Activated naive CD4-positive, alpha-beta T cell treated with anti-CD3 and anti-CD28 coated beads, Interleukin-2, amount 50 U/mL, for 72 hours (primary cell): ENCODE results near the gene IZUMO3. TPM values are rescaled to one million over a fixed set of nuclear protein-coding genes. Genes with fewer than 3 reads are reported as not detected.
"Not testable (repeated sequence)": the region's sequence is repeated elsewhere in the genome, so short reads cannot be mapped to it uniquely, and the experiment has no call there.

ENCODE experiments used
- ATAC-seq, 2 donors: fragments of 150-1000 bp; cut with Tn5 transposase; 2 replicates each; pipeline ENCODE4 v1.10.0; 2021; ENCODE audit warnings: mild to moderate bottlenecking in 2 of 2, moderate library complexity in 2 of 2
- DNase-seq, 2 donors: peaks; one replicate each; pipeline ENCODE4 v3.0.0; 2021 to 2022; ENCODE audit warnings: low spot score in 2 of 2
- H3K27ac Mint-ChIP-seq, 2 donors: one replicate each; pipeline ENCODE4 v1.8.0; 2022; ENCODE audit warnings: mild to moderate bottlenecking in 2 of 2, mixed read lengths in 2 of 2
- H3K36me3 Mint-ChIP-seq, 2 donors: one replicate each; pipeline ENCODE4 v1.8.0; 2022; ENCODE audit warnings: mixed read lengths in 2 of 2
- H3K9me3 Mint-ChIP-seq, 2 donors: one replicate each; pipeline ENCODE4 v1.8.0; 2022; ENCODE audit warnings: mixed read lengths in 2 of 2
- total RNA-seq, 2 donors: library from RNA; stranded (reverse); gene quantifications; one replicate each; pipeline ENCODE4 v1.2.3, GENCODE V29; 2022

IZUMO3 gene, protein sequence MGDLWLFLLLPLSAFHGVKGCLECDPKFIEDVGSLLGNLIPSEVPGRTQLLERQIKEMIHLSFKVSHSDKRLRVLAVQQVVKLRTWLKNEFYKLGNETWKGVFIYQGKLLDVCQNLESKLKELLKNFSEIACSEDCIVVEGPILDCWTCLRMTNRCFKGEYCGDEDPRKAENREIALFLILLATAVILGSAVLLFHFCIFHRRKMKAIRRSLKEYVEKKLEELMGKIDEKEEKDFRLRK
- total RNA-seq: not detected

- Mint-ChIP-seq H3K36me3 (no peaks in the 10 kb centered on the region), H3K9me3 (peaks cover 30 to 36% of the 10 kb centered on the region in 2 donors), H3K27ac (no peak within 1 kb of the TSS)
- no peak for DNase-seq
- ATAC-seq: no peak
These were observed at the start of gene IZUMO3 for GRCh38 chr9:24545847-24546522. IZUMO3 (minus strand) TSS chr9:24545897; CDS start chr9:24545649, 248 bp downstream.

- no peak for DNase-seq
- H3K27ac Mint-ChIP-seq: no peak overlapping the region
- ATAC-seq: no peak
- peaks cover 13 to 26% of the 10 kb centered on the region in 2 donors for H3K9me3 Mint-ChIP-seq
- no peaks in the 10 kb centered on the region for H3K36me3 Mint-ChIP-seq
These were observed 48.6 kb upstream of the IZUMO3 start for GRCh38 chr9:24594234-24594850.

DNA sequence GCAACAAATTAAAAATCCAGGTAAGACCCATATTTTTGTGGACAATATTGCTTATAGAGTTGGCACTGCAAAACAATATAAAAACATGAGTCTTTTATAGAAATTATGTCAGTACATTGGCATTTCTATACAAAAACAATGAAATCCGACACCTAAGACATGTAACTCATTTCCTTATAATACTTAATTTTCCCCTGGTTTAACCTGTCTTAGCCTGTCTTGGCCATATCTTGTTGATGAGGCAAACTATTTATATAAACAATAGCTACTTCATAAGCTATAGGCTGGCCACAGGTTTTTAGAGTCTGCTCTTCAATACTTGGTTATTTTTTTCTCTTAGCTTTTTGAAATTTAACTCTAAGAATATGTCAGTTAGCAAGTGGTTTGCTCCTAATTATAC, 44.7 kb upstream of the IZUMO3 start:
- DNase-seq: no peak
- no peak for ATAC-seq
- Mint-ChIP-seq H3K36me3 (no peaks in the 10 kb centered on the region), H3K9me3 (peaks cover 4 to 13% of the 10 kb centered on the region in 2 donors), H3K27ac (no peak overlapping the region)

DNA sequence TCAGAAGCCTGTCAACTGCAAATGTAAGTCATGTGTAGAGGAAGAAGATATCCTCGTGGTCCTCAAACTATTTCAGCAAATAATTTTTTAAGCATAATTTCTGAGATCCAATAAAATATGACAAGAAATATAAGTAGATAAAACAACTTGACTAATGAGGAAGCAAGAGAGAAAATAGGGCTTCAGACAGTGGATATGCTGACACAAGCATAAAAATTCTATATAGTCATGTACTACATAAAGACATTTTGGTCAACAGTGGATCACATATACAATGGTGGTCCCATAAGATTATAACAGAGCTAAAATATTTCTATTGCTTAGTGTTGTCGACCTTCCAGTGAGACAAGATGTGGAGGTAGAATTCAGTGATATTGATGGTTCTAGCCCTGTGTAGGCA, 42.2 kb upstream of the IZUMO3 start:
- ATAC-seq (no peak), DNase-seq (no peak)
- no peaks in the 10 kb centered on the region for H3K36me3 Mint-ChIP-seq
- no peak overlapping the region for H3K27ac Mint-ChIP-seq
- peaks cover 5 to 9% of the 10 kb centered on the region in 2 donors for H3K9me3 Mint-ChIP-seq

DNA sequence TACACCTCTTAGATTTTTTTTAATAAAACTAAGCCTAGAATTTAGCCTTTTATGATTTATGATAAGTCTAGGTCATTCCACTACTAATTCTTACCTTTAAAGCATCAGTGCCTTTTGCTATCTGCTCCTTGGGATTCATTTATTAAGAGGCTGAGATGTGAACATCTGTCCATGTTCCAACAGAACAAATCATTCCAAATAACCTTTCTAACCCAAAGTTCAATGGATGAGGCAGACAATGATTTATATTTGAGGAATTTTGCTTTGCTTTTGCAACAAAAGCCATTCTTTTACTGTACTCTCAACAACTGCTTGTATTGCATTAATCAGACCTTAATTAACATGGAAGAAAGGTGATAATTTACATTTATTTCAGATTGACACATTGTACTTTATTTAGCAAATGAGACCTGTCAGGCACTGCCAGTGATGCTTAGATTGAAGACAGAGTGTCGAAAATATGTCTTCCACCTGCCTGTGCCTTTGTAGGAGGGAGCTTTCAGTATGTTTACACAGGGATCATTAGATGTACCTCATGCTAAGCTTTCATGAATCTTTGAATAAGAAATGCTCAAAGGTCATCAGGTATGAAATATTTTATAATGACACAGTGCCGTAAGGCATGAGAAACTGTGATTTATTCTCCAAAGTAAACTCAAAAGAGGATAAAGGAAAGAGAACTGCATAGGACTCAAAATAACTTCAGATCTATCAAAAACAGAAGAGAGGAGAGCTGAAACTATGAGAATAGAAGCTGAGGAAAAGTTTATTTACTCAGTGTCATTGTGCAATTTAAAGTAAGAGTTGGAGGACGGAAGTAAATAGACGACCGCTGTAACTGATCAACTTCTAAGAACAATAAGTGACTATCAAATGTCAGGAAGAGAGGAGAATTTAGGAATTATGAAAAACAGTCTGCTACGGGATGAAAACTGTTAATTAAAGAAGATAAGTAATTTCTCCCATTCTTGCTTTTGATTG, 36.7 kb upstream of the IZUMO3 start:
- H3K36me3 Mint-ChIP-seq: peaks cover 0 to 7% of the 10 kb centered on the region in 2 donors

DNA sequence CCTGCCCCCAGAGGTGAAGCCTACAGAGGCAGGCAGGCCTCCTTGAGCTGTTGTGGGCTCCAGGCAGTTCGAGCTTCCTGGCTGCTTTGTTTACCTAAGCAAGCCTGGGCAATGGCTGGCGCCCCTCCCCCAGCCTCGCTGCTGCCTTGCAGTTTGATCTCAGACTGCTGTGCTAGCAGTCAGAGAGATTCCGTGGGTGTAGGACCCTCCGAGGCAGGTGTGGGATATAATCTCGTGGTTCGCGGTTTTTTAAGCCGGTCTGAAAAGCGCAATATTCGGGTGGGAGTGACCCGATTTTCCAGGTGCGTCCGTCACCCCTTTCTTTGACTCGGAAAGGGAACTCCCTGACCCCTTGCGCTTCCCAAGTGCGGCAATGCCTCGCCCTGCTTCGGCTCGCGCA, 34.3 kb upstream of the IZUMO3 start:
- not testable (repeated sequence) for DNase-seq, ATAC-seq, H3K36me3 Mint-ChIP-seq, H3K27ac Mint-ChIP-seq, H3K9me3 Mint-ChIP-seq

More for the DNA sequence above, 36.7 kb upstream of the IZUMO3 start:
- ATAC-seq: no peak
- DNase-seq: no peak
- H3K27ac Mint-ChIP-seq: no peak overlapping the region
- H3K9me3 Mint-ChIP-seq: peaks cover 10 to 11% of the 10 kb centered on the region in 2 donors

DNA sequence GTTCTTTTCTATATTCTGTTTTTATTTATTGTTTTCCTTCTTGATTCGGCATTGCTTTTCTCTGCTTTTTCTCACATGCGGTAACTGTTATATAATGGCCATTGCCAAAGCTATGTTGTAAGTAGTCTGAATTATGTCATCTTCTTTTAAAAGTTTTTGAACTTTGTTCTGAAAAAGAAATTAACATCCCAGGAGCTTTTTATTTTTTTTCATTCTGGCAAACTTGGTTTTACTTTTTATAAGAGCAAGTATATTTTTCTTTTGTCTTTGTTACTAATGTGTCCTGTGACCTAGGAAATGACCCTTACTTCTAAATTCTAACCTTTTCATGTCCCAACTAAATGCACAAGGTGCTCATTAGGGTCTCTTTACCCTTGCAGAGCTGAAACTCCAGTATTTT, 26.7 kb upstream of the IZUMO3 start:
- Mint-ChIP-seq H3K36me3 (no peaks in the 10 kb centered on the region), H3K9me3 (peaks cover 9 to 19% of the 10 kb centered on the region in 2 donors), H3K27ac (no peak overlapping the region)
- ATAC-seq (no peak), DNase-seq (no peak)

- peaks cover 0 to 4% of the 10 kb centered on the region in 2 donors for H3K36me3 Mint-ChIP-seq
- H3K9me3 Mint-ChIP-seq: peaks cover 32% of the 10 kb centered on the region in 2 donors
- DNase-seq (no peak), ATAC-seq (no peak)
- no peak overlapping the region for H3K27ac Mint-ChIP-seq
These were observed 16.3 kb upstream of the IZUMO3 start for GRCh38 chr9:24561957-24562356.

GRCh38 chr9:24553183-24553552, 7.5 kb upstream of the IZUMO3 start:
- no peak for ATAC-seq
- no peaks in the 10 kb centered on the region for H3K36me3 Mint-ChIP-seq
- DNase-seq: no peak
- H3K27ac Mint-ChIP-seq: no peak overlapping the region
- H3K9me3 Mint-ChIP-seq: peaks cover 6 to 16% of the 10 kb centered on the region in 2 donors

DNA sequence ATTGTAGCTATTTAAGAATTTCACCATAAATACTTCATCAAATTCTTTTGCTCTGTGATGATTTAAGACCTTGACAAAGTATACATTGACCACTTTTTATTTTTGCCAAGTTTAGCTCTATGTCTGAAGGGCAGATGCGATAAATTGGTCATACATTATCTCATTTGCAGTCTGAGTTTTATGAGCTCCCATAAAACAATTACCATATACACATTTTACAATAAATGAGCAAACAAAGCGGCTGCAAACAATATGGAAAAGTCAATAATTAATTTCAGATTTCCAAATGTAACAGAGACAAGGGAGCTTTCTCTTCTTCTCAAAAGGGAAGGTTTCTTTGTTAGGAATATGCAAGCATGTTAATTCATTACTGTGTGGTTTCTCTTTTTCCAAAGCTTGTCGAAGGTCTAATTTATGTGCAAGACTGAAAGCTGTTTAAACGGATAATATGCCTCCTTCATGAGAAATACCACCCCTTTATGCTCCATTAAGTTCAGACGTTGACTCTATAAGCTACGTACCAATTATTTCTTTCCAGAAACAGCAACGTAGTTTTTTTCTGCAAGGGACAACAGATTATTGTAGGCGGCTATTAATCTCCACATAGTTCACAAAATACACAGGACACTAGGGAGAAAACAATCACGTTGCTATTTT, 7.0 kb upstream of the IZUMO3 start:
- H3K9me3 Mint-ChIP-seq: peaks cover 6 to 16% of the 10 kb centered on the region in 2 donors
- H3K36me3 Mint-ChIP-seq: no peaks in the 10 kb centered on the region
- DNase-seq (no peak), ATAC-seq (no peak)
- H3K27ac Mint-ChIP-seq: no peak overlapping the region

DNA sequence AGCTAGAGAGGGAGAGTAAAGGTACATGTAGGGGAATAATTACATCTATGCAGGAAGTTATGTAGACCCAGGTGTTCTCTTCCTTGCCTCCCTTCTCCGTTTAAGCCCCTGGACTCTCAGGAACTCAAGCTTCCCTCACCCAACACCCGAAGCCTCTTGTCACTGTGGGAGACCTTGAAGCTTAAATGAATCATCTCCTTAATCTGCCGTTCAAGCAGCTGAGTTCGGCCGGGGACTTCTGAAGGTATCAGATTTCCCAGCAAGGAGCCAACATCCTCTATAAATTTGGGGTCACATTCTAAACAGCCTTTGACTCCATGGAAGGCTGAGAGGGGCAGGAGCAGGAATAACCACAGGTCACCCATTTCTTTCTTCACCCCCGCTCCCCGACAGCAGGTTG, 412 bp downstream of the IZUMO3 start:
- Mint-ChIP-seq H3K27ac (no peak overlapping the region), H3K36me3 (no peaks in the 10 kb centered on the region), H3K9me3 (peaks cover 30 to 36% of the 10 kb centered on the region in 2 donors)
- ATAC-seq (no peak), DNase-seq (no peak)

- no peak for ATAC-seq
- DNase-seq: no peak
- peaks cover 0 to 5% of the 10 kb centered on the region in 2 donors for H3K36me3 Mint-ChIP-seq
- H3K27ac Mint-ChIP-seq: no peak overlapping the region
- H3K9me3 Mint-ChIP-seq: peaks cover 16 to 27% of the 10 kb centered on the region in 2 donors
These were observed 27.2 kb downstream of the IZUMO3 start for GRCh38 chr9:24518545-24518944.

GRCh38 chr9:24516463-24516862, 29.2 kb downstream of the IZUMO3 start:
- peaks cover 0 to 10% of the 10 kb centered on the region in 2 donors for H3K36me3 Mint-ChIP-seq
- ATAC-seq (no peak), DNase-seq (no peak)
- H3K9me3 Mint-ChIP-seq: peaks cover 21 to 29% of the 10 kb centered on the region in 2 donors
- no peak overlapping the region for H3K27ac Mint-ChIP-seq

- ATAC-seq (no peak), DNase-seq (no peak)
- Mint-ChIP-seq H3K36me3 (peaks cover 7 to 13% of the 10 kb centered on the region in 2 donors), H3K27ac (no peak overlapping the region), H3K9me3 (peaks cover 23 to 26% of the 10 kb centered on the region in 2 donors)
These were observed 35.8 kb downstream of the IZUMO3 start for GRCh38 chr9:24509850-24510249.

DNA sequence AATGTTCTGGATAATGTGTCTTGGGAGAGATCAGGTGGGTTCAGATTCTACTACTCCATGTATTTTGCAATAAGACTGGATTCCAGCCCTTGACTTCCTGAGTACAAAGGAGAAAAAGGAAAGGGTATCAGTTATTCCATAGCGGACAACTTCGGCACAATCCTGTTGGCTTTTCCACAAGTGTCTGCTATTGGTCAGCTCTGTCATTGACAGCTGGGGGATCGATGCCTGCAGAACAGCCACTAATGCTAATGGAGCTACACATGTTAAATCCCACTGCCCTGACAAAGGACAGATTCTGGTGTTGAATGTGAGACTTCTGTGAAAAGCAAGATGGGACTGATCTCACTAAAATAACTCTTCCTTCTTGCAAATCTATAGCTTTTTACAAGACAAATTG, 41.2 kb downstream of the IZUMO3 start:
- DNase-seq (no peak), ATAC-seq (no peak)
- Mint-ChIP-seq H3K36me3 (peaks cover 4 to 5% of the 10 kb centered on the region in 2 donors), H3K27ac (no peak overlapping the region), H3K9me3 (peaks cover 16 to 17% of the 10 kb centered on the region in 2 donors)
